ENCODE data around the gene TRAF5.

Gene TRAF5

DNA sequence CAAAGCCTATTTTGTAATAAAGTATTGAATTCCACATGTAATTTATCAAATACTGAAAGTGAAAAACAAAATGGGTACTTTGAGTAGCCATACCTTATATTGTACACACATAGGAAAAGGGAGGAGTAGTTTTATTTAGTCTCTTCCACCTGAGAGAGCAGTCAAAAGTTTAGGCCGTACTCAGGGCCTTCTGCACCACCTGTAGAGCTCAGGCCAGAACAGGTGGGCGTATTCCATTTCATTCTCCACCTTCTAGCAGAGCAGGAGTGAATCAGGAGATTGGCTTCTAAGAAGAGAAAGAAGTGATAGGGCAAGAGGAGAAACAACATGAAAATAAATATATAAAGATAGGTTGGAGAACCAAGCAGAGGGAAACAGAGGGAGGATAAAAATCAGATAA, 44.0 kb downstream of the TRAF5 start:
- TF ChIP-seq, protein P1, sequence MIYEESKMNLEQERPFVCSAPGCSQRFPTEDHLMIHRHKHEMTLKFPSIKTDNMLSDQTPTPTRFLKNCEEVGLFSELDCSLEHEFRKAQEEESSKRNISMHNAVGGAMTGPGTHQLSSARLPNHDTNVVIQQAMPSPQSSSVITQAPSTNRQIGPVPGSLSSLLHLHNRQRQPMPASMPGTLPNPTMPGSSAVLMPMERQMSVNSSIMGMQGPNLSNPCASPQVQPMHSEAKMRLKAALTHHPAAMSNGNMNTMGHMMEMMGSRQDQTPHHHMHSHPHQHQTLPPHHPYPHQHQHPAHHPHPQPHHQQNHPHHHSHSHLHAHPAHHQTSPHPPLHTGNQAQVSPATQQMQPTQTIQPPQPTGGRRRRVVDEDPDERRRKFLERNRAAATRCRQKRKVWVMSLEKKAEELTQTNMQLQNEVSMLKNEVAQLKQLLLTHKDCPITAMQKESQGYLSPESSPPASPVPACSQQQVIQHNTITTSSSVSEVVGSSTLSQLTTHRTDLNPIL (CRISPR knock-in tag; IDR thresholded peaks at IDR 0.05; ENCODE audit: low read depth): no peak
- TF ChIP-seq TOX (CRISPR knock-in tag; IDR thresholded peaks at IDR 0.05; ENCODE audit: borderline replicate concordance) (no peak), SNAI2 (CRISPR knock-in tag; IDR thresholded peaks at IDR 0.05) (no peak), RARB (CRISPR knock-in tag; IDR thresholded peaks at IDR 0.05) (no peak), ZFP30 (CRISPR knock-in tag; IDR thresholded peaks at IDR 0.05) (no peak), ZC3H10 (CRISPR knock-in tag; IDR thresholded peaks at IDR 0.05) (no peak)
- ATAC-seq: no peak

DNA sequence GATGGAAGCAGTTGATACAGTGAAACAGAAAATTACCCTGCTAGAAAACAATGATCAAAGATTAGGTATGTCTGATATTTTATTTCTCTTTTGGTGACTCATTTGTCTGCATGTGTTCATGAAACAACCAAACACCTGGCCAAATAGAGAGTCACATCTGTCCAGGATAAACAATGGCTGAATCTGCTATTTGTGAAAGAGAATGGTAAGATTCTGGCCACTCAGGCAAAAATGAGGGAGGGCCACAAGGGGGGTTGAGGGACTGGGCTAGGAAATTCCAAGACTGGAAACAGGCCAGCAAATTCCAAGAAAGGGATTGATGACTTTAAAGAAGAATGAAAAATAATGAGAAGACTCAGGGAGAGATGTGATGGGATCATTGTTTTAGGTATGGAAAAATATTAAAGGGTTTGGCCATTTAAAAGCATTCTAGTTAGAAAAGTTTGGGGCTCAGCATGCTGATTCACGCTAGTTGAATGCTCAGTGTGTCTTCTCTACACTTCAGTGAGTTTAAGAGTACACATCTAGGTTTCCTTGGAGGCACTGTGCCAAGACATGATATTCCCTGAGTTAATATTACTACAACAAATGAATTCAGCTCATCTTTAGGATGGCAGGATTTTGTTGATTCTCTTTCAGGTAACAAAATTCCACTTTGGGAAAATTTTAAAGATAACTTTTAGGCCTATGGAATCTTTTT, 44.9 kb downstream of the TRAF5 start:
- no peak for TF ChIP-seq GLIS3 (CRISPR knock-in tag; IDR thresholded peaks at IDR 0.05)
- no peak for TF ChIP-seq BACH2 (CRISPR knock-in tag; IDR thresholded peaks at IDR 0.05; ENCODE audit: borderline replicate concordance)
- TF ChIP-seq TOX (CRISPR knock-in tag; IDR thresholded peaks at IDR 0.05; ENCODE audit: borderline replicate concordance): no peak
- TF ChIP-seq, protein P2, sequence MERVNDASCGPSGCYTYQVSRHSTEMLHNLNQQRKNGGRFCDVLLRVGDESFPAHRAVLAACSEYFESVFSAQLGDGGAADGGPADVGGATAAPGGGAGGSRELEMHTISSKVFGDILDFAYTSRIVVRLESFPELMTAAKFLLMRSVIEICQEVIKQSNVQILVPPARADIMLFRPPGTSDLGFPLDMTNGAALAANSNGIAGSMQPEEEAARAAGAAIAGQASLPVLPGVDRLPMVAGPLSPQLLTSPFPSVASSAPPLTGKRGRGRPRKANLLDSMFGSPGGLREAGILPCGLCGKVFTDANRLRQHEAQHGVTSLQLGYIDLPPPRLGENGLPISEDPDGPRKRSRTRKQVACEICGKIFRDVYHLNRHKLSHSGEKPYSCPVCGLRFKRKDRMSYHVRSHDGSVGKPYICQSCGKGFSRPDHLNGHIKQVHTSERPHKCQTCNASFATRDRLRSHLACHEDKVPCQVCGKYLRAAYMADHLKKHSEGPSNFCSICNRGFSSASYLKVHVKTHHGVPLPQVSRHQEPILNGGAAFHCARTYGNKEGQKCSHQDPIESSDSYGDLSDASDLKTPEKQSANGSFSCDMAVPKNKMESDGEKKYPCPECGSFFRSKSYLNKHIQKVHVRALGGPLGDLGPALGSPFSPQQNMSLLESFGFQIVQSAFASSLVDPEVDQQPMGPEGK (CRISPR knock-in tag; IDR thresholded peaks at IDR 0.05; ENCODE audit: borderline replicate concordance): no peak
- no peak for TF ChIP-seq ZC3H10 (CRISPR knock-in tag; IDR thresholded peaks at IDR 0.05)
- TF ChIP-seq, protein P1 (CRISPR knock-in tag; IDR thresholded peaks at IDR 0.05; ENCODE audit: low read depth): no peak
- TF ChIP-seq ESRRG (CRISPR knock-in tag; IDR thresholded peaks at IDR 0.05): no peak
- no peak for TF ChIP-seq PPARA (CRISPR knock-in tag; IDR thresholded peaks at IDR 0.05; ENCODE audit: borderline replicate concordance)
- no peak for TF ChIP-seq CSDC2 (CRISPR knock-in tag; IDR thresholded peaks at IDR 0.05)
- no peak; the same call in 2 of the 3 replicates for ATAC-seq

DNA sequence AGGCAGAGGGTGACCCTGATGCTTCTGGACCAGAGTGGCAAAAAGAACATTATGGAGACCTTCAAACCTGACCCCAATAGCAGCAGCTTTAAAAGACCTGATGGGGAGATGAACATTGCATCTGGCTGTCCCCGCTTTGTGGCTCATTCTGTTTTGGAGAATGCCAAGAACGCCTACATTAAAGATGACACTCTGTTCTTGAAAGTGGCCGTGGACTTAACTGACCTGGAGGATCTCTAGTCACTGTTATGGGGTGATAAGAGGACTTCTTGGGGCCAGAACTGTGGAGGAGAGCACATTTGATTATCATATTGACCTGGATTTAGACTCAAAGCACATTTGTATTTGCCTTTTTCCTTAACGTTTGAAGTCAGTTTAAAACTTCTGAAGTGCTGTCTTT, 45.8 kb downstream of the TRAF5 start:
- TF ChIP-seq ZNF8 (CRISPR knock-in tag; IDR thresholded peaks at IDR 0.05) (no peak), CSDC2 (CRISPR knock-in tag; IDR thresholded peaks at IDR 0.05) (no peak)
- TF ChIP-seq, protein P3, sequence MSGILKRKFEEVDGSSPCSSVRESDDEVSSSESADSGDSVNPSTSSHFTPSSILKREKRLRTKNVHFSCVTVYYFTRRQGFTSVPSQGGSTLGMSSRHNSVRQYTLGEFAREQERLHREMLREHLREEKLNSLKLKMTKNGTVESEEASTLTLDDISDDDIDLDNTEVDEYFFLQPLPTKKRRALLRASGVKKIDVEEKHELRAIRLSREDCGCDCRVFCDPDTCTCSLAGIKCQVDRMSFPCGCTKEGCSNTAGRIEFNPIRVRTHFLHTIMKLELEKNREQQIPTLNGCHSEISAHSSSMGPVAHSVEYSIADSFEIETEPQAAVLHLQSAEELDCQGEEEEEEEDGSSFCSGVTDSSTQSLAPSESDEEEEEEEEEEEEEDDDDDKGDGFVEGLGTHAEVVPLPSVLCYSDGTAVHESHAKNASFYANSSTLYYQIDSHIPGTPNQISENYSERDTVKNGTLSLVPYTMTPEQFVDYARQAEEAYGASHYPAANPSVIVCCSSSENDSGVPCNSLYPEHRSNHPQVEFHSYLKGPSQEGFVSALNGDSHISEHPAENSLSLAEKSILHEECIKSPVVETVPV (CRISPR knock-in tag; IDR thresholded peaks at IDR 0.05): no peak
- no peak for ATAC-seq

DNA sequence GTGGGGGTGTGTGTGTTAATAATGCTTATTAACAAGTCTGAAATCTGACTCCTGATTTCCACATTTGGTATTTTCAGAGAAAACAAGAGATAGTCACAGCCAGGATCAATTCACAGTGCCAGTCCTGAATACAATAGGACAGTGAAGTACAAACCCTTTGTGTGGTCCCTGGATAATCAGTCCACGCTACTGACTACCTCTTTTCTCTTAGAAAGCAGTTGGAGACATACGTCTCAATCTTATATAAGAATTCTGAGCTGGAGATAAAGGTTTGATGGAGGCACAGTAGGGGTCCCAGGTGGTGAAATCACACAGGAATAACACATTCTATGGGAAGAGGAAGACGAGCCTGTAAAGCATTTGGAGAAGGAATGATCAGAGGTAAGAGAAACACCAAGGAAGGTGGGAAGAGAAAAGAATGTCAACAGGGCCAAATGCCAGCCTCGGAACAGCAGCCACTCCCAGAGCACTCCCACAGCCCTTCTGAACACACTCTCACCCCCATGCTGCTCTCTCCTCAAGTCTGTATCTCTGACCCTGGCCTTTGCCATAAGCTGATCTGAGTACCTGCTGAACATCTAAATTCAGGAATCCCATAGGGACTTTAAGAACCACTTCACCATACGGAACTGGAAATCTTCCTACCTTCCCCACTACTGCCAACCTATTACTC, 48.6 kb downstream of the TRAF5 start:
- no peak for ATAC-seq
- no peak for TF ChIP-seq ARNTL (CRISPR knock-in tag; IDR thresholded peaks at IDR 0.05; ENCODE audit: borderline replicate concordance, low read depth)
- TF ChIP-seq, protein P4, sequence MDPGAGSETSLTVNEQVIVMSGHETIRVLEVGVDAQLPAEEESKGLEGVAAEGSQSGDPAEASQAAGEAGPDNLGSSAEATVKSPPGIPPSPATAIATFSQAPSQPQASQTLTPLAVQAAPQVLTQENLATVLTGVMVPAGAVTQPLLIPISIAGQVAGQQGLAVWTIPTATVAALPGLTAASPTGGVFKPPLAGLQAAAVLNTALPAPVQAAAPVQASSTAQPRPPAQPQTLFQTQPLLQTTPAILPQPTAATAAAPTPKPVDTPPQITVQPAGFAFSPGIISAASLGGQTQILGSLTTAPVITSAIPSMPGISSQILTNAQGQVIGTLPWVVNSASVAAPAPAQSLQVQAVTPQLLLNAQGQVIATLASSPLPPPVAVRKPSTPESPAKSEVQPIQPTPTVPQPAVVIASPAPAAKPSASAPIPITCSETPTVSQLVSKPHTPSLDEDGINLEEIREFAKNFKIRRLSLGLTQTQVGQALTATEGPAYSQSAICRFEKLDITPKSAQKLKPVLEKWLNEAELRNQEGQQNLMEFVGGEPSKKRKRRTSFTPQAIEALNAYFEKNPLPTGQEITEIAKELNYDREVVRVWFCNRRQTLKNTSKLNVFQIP (CRISPR knock-in tag; IDR thresholded peaks at IDR 0.05; ENCODE audit: borderline replicate concordance, low read depth): no peak
- TF ChIP-seq BACH2 (CRISPR knock-in tag; IDR thresholded peaks at IDR 0.05; ENCODE audit: borderline replicate concordance): no peak
- no peak for TF ChIP-seq ESRRG (CRISPR knock-in tag; IDR thresholded peaks at IDR 0.05)
- TF ChIP-seq, protein P2 (CRISPR knock-in tag; IDR thresholded peaks at IDR 0.05; ENCODE audit: borderline replicate concordance): no peak
- TF ChIP-seq OSR1 (CRISPR knock-in tag; IDR thresholded peaks at IDR 0.05): no peak
- TF ChIP-seq ZNF70 (CRISPR knock-in tag; IDR thresholded peaks at IDR 0.05): no peak
- TF ChIP-seq TCF4 (CRISPR knock-in tag; IDR thresholded peaks at IDR 0.05; ENCODE audit: borderline replicate concordance): no peak
- TF ChIP-seq TOX (CRISPR knock-in tag; IDR thresholded peaks at IDR 0.05; ENCODE audit: borderline replicate concordance): no peak
- no peak for TF ChIP-seq ZC3H10 (CRISPR knock-in tag; IDR thresholded peaks at IDR 0.05)
- no peak for TF ChIP-seq CSDC2 (CRISPR knock-in tag; IDR thresholded peaks at IDR 0.05)
- TF ChIP-seq RARB (CRISPR knock-in tag; IDR thresholded peaks at IDR 0.05): no peak
- no peak for TF ChIP-seq ZFP3 (CRISPR knock-in tag; IDR thresholded peaks at IDR 0.05)
- TF ChIP-seq, protein P5, sequence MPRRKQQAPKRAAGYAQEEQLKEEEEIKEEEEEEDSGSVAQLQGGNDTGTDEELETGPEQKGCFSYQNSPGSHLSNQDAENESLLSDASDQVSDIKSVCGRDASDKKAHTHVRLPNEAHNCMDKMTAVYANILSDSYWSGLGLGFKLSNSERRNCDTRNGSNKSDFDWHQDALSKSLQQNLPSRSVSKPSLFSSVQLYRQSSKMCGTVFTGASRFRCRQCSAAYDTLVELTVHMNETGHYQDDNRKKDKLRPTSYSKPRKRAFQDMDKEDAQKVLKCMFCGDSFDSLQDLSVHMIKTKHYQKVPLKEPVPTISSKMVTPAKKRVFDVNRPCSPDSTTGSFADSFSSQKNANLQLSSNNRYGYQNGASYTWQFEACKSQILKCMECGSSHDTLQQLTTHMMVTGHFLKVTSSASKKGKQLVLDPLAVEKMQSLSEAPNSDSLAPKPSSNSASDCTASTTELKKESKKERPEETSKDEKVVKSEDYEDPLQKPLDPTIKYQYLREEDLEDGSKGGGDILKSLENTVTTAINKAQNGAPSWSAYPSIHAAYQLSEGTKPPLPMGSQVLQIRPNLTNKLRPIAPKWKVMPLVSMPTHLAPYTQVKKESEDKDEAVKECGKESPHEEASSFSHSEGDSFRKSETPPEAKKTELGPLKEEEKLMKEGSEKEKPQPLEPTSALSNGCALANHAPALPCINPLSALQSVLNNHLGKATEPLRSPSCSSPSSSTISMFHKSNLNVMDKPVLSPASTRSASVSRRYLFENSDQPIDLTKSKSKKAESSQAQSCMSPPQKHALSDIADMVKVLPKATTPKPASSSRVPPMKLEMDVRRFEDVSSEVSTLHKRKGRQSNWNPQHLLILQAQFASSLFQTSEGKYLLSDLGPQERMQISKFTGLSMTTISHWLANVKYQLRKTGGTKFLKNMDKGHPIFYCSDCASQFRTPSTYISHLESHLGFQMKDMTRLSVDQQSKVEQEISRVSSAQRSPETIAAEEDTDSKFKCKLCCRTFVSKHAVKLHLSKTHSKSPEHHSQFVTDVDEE (CRISPR knock-in tag; IDR thresholded peaks at IDR 0.05): no peak

Data from SK-N-SH treated with all-trans-retinoic acid at 6 μM for 48 hours (cell line).